CD14-positive monocyte (primary cell): Measurements from ENCODE around the gene KRTAP4-8. TPM values are rescaled to one million over a fixed set of nuclear protein-coding genes. Genes with fewer than 3 reads are reported as not detected.
"Not testable (repeated sequence)": the region's sequence is repeated elsewhere in the genome, so short reads cannot be mapped to it uniquely, and the experiment has no call there.

Experiments
- DNase-seq, 3 donors: peaks; one replicate each; pipeline ENCODE4 v3.0.0-alpha.2; 2011 to 2022
- H2AFZ ChIP-seq: 2 replicates; pipeline ENCODE4 v1.6.0; 2012; ENCODE audit warnings: mild to moderate bottlenecking, low read depth, low read length, inconsistent platforms; ENCODE audit not compliant: insufficient read depth, poor library complexity, severe bottlenecking
- H3K27ac ChIP-seq, 2 donors: 1 replicate in 1 of 2; 2 replicates in 1 of 2; pipeline ENCODE4 v1.5.1; 2012 to 2013; ENCODE audit warnings: low read length in 2 of 2, control low read depth in 1 of 2, inconsistent platforms in 1 of 2, low read depth in 1 of 2, mild to moderate bottlenecking in 1 of 2
- H3K27me3 ChIP-seq, 2 donors: one replicate each; pipeline versions ENCODE4 v1.6.0 to v1.6.1; 2011 to 2013; ENCODE audit warnings: low read length in 2 of 2; ENCODE audit not compliant: control insufficient read depth in 2 of 2, insufficient read depth in 2 of 2
- H3K36me3 ChIP-seq, 2 donors: replicated peaks in 1 of 2; 1 replicate in 1 of 2; 2 replicates in 1 of 2; pipeline versions ENCODE4 v1.5.1 to v1.6.1; 2012 to 2013; ENCODE audit warnings: low read length in 2 of 2, control low read depth in 1 of 2, inconsistent platforms in 1 of 2, mild to moderate bottlenecking in 1 of 2; ENCODE audit not compliant: insufficient read depth in 2 of 2, control insufficient read depth in 1 of 2
- H3K4me1 ChIP-seq, 2 donors: 1 replicate in 1 of 2; 2 replicates in 1 of 2; pipeline versions ENCODE4 v1.5.1 to v1.6.1; 2012 to 2013; ENCODE audit warnings: low read length in 2 of 2, control low read depth in 1 of 2, inconsistent platforms in 1 of 2, mild to moderate bottlenecking in 1 of 2, moderate library complexity in 1 of 2; ENCODE audit not compliant: insufficient read depth in 2 of 2, control insufficient read depth in 1 of 2
- H3K4me2 ChIP-seq: replicated peaks from 2 replicates; pipeline ENCODE3; 2012; ENCODE audit warnings: low read length, moderate library complexity, mild to moderate bottlenecking; ENCODE audit not compliant: poor library complexity, severe bottlenecking; ENCODE audit errors: extremely low read depth
- H3K4me3 ChIP-seq, 3 experiments: fragments of 200-600 bp in 1 of 3; sonication (generic) in 1 of 3; replicated peaks in 1 of 3; 1 replicate in 2 of 3; 2 replicates in 1 of 3; pipeline ENCODE4 v1.5.1; 2011 to 2013; ENCODE audit warnings: low read length in 3 of 3, mild to moderate bottlenecking in 3 of 3, control low read depth in 2 of 3, low read depth in 2 of 3, inconsistent platforms in 1 of 3, moderate library complexity in 1 of 3
- H3K79me2 ChIP-seq: 2 replicates; pipeline ENCODE4 v1.6.0; 2012; ENCODE audit warnings: mild to moderate bottlenecking, control low read depth, inconsistent platforms, low read length, moderate library complexity; ENCODE audit not compliant: insufficient read depth
- H3K9ac ChIP-seq: 2 replicates; pipeline ENCODE4 v1.6.0; 2017; ENCODE audit warnings: low read length, mild to moderate bottlenecking; ENCODE audit not compliant: insufficient read depth, poor library complexity, severe bottlenecking
- H3K9me3 ChIP-seq, 2 donors: replicated peaks in 1 of 2; 1 replicate in 1 of 2; 2 replicates in 1 of 2; pipeline versions ENCODE4 v1.5.1 to v1.6.1; 2012 to 2013; ENCODE audit warnings: low read length in 2 of 2, control low read depth in 1 of 2; ENCODE audit not compliant: control insufficient read depth in 1 of 2, insufficient read depth in 1 of 2
- H4K20me1 ChIP-seq: 2 replicates; pipeline ENCODE4 v1.6.0; 2012; ENCODE audit warnings: mild to moderate bottlenecking, low read length, control low read depth, moderate library complexity; ENCODE audit not compliant: insufficient read depth
- H3K27ac Mint-ChIP-seq, 7 donors: one replicate each; pipeline ENCODE4 v1.8.0; 2020; ENCODE audit warnings: mild to moderate bottlenecking in 7 of 7, mixed read lengths in 7 of 7, moderate library complexity in 6 of 7, inconsistent platforms in 2 of 7
- H3K27me3 Mint-ChIP-seq, 3 donors: one replicate each; pipeline ENCODE4 v1.8.0; 2021 to 2022; ENCODE audit warnings: low read depth in 3 of 3, mild to moderate bottlenecking in 3 of 3, mixed read lengths in 3 of 3, moderate library complexity in 3 of 3, inconsistent platforms in 1 of 3
- H3K36me3 Mint-ChIP-seq, 2 donors: one replicate each; pipeline ENCODE4 v1.8.0; 2020; ENCODE audit warnings: mixed read lengths in 2 of 2, inconsistent platforms in 1 of 2, mild to moderate bottlenecking in 1 of 2
- H3K4me1 Mint-ChIP-seq: one replicate; pipeline ENCODE4 v1.8.0; 2020; ENCODE audit warnings: mild to moderate bottlenecking, mixed read lengths
- H3K4me3 Mint-ChIP-seq, 2 donors: one replicate each; pipeline ENCODE4 v1.8.0; 2020; ENCODE audit warnings: mild to moderate bottlenecking in 2 of 2, mixed read lengths in 2 of 2, moderate library complexity in 1 of 2
- H3K9me3 Mint-ChIP-seq, 7 donors: one replicate each; pipeline ENCODE4 v1.8.0; 2020 to 2022; ENCODE audit warnings: mixed read lengths in 7 of 7, mild to moderate bottlenecking in 6 of 7, moderate library complexity in 6 of 7, inconsistent platforms in 2 of 7
- WGBS: methylation state at CpG from one replicate; pipeline ENCODE4 v1.1.5; 2013; ENCODE audit warnings: missing lambda C conversion rate; ENCODE audit not compliant: insufficient coverage; 5-methylcytosine and 5-hydroxymethylcytosine counted together
- intact Hi-C, 2 donors: fragments of 100-400 bp; cut with micrococcal nuclease; formaldehyde crosslinking; loops; one replicate each; pipeline versions ENCODE4 v1.15.0 to v1.15.1; 2023
- polyA plus RNA-seq, 3 donors: library from polyadenylated mRNA; depleted of rRNA in 1 of 3; unstranded in 2 of 3; stranded (reverse) in 1 of 3; fragments of 300-500 nt in 2 of 3; fragments of >200 nt in 1 of 3; fragmentation: Illumina TruSeq in 2 of 3; gene quantifications; 1 replicate in 2 of 3; 2 replicates in 1 of 3; pipeline ENCODE4 v1.2.3, GENCODE V29; 2012 to 2021
- TF ChIP-seq, protein P1 (sequence below): fragments of 200-600 bp; IDR thresholded peaks from one replicate; pipeline ENCODE4 v1.8.0; 2022; ENCODE audit warnings: antibody characterized with exemption, mild to moderate bottlenecking

KRTAP4-8 gene
- polyA plus RNA-seq, 3 donors, result not detected

DNA sequence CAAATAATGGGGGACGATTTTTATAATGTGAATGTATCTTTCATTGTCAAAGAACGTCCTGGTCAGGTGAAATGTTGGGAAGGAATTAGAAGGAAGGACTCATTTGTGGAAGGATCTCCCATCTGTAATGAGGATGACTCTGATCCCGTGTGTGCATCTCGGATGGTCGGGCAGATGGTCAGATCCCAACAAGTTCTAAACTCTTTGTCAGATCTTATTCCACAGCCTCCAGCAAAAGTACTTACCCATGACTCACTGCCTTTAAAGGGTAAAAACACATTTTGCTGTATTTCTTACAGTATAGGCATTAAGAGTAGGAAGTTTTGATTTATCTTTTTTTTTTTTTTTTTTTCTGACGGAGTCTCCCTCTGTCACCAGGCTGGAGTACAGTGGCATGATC is 539 bp upstream of the KRTAP4-8 start:
- H4K20me1 ChIP-seq, result no peaks in the 10 kb centered on the region
- H3K36me3 ChIP-seq, result no peaks in the 10 kb centered on the region
- H3K9ac ChIP-seq, result no peak overlapping the region
- Mint-ChIP-seq H3K36me3 (no peaks in the 10 kb centered on the region), H3K27me3 (peaks cover 0 to 5% (median 0%) of the 10 kb centered on the region in 3 donors), H3K4me3 (no peak overlapping the region), H3K9me3 (peaks cover 0 to 5% (median 3%) of the 10 kb centered on the region in 7 donors), H3K4me1 (peaks cover 5% of the 10 kb centered on the region), H3K27ac (no peak overlapping the region)
- H3K27ac ChIP-seq, result no peak overlapping the region
- no peak overlapping the region for H2AFZ ChIP-seq
- H3K4me3 ChIP-seq, result no peak overlapping the region
- H3K27me3 ChIP-seq, result no peaks in the 10 kb centered on the region
- intact Hi-C loops, result no loop called here
- H3K4me1 ChIP-seq, result no peaks in the 10 kb centered on the region
- peaks cover 0 to 8% of the 10 kb centered on the region in 2 donors for H3K9me3 ChIP-seq
- TF ChIP-seq, protein P1, sequence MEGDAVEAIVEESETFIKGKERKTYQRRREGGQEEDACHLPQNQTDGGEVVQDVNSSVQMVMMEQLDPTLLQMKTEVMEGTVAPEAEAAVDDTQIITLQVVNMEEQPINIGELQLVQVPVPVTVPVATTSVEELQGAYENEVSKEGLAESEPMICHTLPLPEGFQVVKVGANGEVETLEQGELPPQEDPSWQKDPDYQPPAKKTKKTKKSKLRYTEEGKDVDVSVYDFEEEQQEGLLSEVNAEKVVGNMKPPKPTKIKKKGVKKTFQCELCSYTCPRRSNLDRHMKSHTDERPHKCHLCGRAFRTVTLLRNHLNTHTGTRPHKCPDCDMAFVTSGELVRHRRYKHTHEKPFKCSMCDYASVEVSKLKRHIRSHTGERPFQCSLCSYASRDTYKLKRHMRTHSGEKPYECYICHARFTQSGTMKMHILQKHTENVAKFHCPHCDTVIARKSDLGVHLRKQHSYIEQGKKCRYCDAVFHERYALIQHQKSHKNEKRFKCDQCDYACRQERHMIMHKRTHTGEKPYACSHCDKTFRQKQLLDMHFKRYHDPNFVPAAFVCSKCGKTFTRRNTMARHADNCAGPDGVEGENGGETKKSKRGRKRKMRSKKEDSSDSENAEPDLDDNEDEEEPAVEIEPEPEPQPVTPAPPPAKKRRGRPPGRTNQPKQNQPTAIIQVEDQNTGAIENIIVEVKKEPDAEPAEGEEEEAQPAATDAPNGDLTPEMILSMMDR, result no peak
- DNase-seq, result no peak
- no peak overlapping the region for H3K4me2 ChIP-seq
- no CpG with 5 or more reads among the region's 6 CpGs for WGBS
- H3K79me2 ChIP-seq, result no peaks in the 10 kb centered on the region

DNA sequence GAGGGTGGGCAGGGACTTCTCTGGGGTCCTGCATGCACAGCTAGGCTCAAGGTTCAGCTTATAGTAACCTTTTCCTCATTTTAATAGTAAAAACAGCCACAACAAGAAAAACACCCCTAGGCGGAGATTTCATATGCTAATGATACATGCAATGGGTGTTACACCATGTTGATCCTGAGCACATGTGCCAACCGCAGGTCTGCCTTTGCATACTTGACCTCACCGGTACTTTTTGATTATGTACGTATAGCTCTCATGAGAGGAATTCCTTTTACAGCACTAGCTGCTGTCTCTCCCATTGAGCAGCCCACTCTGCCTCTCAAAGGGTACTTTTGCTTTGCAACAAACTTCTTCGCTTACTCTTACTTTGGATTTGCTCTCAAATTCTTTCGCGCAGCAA is 1.9 kb downstream of the KRTAP4-8 start:
- H3K79me2 ChIP-seq, result no peaks in the 10 kb centered on the region
- no peaks in the 10 kb centered on the region for H4K20me1 ChIP-seq
- peaks cover 3 to 8% of the 10 kb centered on the region in 2 donors for H3K9me3 ChIP-seq
- H3K27me3 Mint-ChIP-seq, result peaks cover 0 to 5% (median 0%) of the 10 kb centered on the region in 3 donors
- intact Hi-C loops, result no loop called here
- H3K4me1 ChIP-seq, result no peaks in the 10 kb centered on the region
- no peaks in the 10 kb centered on the region for H3K36me3 ChIP-seq
- TF ChIP-seq, protein P1, result no peak
- no peaks in the 10 kb centered on the region for H3K36me3 Mint-ChIP-seq
- 95% methylated on average over 4 of the region's 7 CpGs for WGBS
- H3K4me2 ChIP-seq, result no peak overlapping the region
- no peak overlapping the region for H2AFZ ChIP-seq
- no peak for DNase-seq
- H3K9me3 Mint-ChIP-seq, result peaks cover 0 to 14% (median 7%) of the 10 kb centered on the region in 7 donors
- H3K9ac ChIP-seq, result no peak overlapping the region
- no peak overlapping the region for H3K27ac ChIP-seq
- no peaks in the 10 kb centered on the region for H3K27me3 ChIP-seq
- H3K4me3 ChIP-seq, result no peak overlapping the region
- peaks cover 5% of the 10 kb centered on the region for H3K4me1 Mint-ChIP-seq
- no peak overlapping the region for H3K27ac Mint-ChIP-seq
- H3K4me3 Mint-ChIP-seq, result no peak overlapping the region

DNA sequence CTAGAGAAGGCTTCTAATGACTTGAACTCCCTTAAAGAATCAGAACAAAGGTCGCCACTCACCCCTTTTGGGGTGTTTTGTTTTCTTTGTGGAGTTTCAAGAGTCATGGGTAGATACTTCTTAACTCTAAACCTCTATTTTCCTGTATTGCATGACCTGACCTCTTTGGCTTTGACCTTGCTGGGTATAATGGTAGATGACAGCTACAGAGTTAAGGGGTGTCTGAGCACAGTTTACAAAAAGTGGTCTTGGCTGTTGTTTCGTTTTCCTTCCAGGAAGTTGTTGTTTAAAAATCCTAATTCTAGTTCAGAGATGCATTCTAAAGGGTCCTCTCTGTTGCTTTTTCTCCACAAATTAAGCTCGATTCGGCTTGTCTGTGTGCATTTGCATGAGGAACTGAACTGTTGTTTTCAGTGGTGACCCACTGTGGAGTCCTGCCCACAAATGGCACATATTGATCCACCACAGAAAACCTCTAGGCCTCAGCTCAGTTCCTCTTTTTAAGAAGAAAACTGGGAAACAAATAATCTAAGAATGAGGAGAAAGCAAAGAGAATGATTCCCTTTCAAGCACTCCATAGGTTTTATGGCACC is 9.1 kb downstream of the KRTAP4-8 start:
- H3K4me3 ChIP-seq, H3K4me3 Mint-ChIP-seq, H3K27me3 ChIP-seq, DNase-seq, H3K9ac ChIP-seq, H4K20me1 ChIP-seq, H3K27ac ChIP-seq, H3K27ac Mint-ChIP-seq, H3K27me3 Mint-ChIP-seq, intact Hi-C loops, H3K36me3 ChIP-seq, H2AFZ ChIP-seq, H3K4me2 ChIP-seq, H3K36me3 Mint-ChIP-seq, H3K9me3 ChIP-seq, H3K79me2 ChIP-seq, H3K4me1 ChIP-seq, H3K4me1 Mint-ChIP-seq: not testable (repeated sequence)
- H3K9me3 Mint-ChIP-seq, result peaks cover 0 to 12% (median 7%) of the 10 kb centered on the region in 7 donors
- WGBS, result no CpG with 5 or more reads among the region's 4 CpGs
